Fibroblast of mammary gland (primary cell): ENCODE results near the gene ABAT.
"Not testable (repeated sequence)": the region's sequence is repeated elsewhere in the genome, so short reads cannot be mapped to it uniquely, and the experiment has no call there.

ENCODE experiments used
- DNase-seq: peaks from one replicate; pipeline ENCODE4 v3.0.0-alpha.2; 2010; ENCODE audit warnings: low read depth
- H3K4me3 ChIP-seq: 2 replicates; pipeline ENCODE4 v1.5.1; 2011; ENCODE audit warnings: low read depth, mild to moderate bottlenecking, low read length, moderate library complexity; ENCODE audit not compliant: control insufficient read depth
- TF ChIP-seq, protein P1 (sequence below): conservative IDR thresholded peaks from 2 replicates; pipeline ENCODE4 v1.5.1; 2011; ENCODE audit warnings: low read depth, low read length, inconsistent platforms; ENCODE audit not compliant: control insufficient read depth, insufficient read depth

ABAT gene

GRCh38 chr16:8739989-8740704, 65.7 kb downstream of the ABAT start:
- TF ChIP-seq, protein P1, sequence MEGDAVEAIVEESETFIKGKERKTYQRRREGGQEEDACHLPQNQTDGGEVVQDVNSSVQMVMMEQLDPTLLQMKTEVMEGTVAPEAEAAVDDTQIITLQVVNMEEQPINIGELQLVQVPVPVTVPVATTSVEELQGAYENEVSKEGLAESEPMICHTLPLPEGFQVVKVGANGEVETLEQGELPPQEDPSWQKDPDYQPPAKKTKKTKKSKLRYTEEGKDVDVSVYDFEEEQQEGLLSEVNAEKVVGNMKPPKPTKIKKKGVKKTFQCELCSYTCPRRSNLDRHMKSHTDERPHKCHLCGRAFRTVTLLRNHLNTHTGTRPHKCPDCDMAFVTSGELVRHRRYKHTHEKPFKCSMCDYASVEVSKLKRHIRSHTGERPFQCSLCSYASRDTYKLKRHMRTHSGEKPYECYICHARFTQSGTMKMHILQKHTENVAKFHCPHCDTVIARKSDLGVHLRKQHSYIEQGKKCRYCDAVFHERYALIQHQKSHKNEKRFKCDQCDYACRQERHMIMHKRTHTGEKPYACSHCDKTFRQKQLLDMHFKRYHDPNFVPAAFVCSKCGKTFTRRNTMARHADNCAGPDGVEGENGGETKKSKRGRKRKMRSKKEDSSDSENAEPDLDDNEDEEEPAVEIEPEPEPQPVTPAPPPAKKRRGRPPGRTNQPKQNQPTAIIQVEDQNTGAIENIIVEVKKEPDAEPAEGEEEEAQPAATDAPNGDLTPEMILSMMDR = no peak
- no peak for DNase-seq
- no peak overlapping the region for H3K4me3 ChIP-seq

GRCh38 chr16:8740775-8741355, 66.4 kb downstream of the ABAT start:
- no peak overlapping the region for H3K4me3 ChIP-seq

DNA sequence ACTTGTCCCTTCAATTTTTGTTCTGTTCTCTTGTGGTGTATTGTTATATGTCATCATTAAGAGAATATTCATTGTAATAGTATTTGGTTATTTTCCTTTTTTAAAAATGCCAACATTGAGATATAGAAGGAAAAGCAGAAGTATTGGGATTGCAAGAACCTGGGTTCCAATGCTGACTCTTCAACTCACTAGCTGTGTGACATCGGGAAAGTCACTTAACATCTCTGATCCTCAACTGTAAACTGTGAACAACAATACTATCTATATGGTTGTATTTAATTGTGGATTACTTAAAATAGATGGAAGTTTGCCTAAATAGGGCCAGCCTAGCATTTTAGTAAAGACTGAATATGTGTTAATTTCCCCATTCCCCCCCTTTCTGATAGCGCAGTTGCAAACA, 67.2 kb downstream of the ABAT start:
- no peak for DNase-seq
- no peak overlapping the region for H3K4me3 ChIP-seq
- TF ChIP-seq, protein P1 = no peak

More at GRCh38 chr16:8740775-8741355, 66.4 kb downstream of the ABAT start:
- no peak for DNase-seq
- TF ChIP-seq, protein P1 = no peak

DNA sequence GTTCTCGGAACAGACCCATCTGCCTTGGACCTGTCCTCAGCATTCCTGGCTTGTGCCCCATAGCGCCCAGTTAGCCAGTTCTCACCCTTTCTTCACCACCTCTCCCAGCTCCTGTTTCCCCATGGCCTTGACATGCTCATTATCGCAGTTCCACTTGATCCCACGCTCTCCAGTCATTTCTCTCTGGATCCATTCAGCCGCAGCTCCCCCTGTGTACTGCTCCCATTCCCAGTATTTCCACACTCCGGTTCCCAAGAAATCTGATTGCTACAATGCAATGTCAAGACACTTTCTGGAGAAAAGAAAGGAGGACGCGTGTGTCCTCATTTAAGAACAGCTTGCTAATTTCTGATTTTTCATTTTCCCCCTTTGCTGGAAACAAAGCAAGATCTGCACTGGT, 67.7 kb downstream of the ABAT start:
- H3K4me3 ChIP-seq = no peak overlapping the region
- DNase-seq = no peak
- TF ChIP-seq, protein P1 = no peak

DNA sequence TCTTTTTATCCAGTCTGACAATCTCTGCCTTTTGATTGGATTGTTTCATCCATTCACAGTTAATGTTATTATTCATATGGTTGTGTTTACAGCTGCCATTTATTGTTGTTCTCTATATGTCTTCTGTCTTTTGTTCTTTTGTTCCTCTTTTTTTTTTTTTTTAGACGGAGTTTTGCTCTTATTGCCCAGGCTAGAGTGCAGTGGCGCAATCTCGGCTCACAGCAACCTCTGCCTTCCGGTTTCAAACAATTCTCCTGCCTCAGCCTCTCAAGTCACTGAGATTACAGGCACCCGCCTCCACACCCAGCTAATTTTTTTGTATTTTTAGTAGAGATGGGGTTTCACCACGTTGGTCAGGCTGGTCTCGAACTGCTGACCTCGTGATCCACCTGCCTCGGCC, 74.5 kb downstream of the ABAT start:
- H3K4me3 ChIP-seq, DNase-seq: not testable (repeated sequence)

GRCh38 chr16:8751481-8752311, 77.3 kb downstream of the ABAT start:
- TF ChIP-seq, protein P1 = no peak
- peak; percentile 67 for DNase-seq
- no peak overlapping the region for H3K4me3 ChIP-seq

GRCh38 chr16:8752706-8753105, 78.3 kb downstream of the ABAT start:
- DNase-seq = no peak
- TF ChIP-seq, protein P1 = no peak
- H3K4me3 ChIP-seq = no peak overlapping the region
